OCI-LY1 (cell line): ENCODE results near the gene SOBP.

ENCODE experiments used
- H2AFZ ChIP-seq: fragments of 200-600 bp; sonication (generic), shearing (Covaris generic); 2 replicates; pipeline ENCODE4 v1.6.0; 2014; ENCODE audit warnings: antibody characterized with exemption, mild to moderate bottlenecking, low read length
- H3F3A ChIP-seq: fragments of 200-600 bp; sonication (generic), shearing (Covaris generic); 2 replicates; pipeline ENCODE4 v1.6.0; 2014; ENCODE audit warnings: mild to moderate bottlenecking, antibody characterized with exemption, low read length, moderate library complexity; ENCODE audit not compliant: insufficient read depth
- H3K27ac ChIP-seq: fragments of 200-600 bp; sonication (generic); 2 replicates; pipeline ENCODE4 v1.5.1; 2014; ENCODE audit warnings: low read length, mixed run types, mild to moderate bottlenecking, low read depth; ENCODE audit not compliant: poor library complexity, severe bottlenecking
- H3K27me3 ChIP-seq: fragments of 200-600 bp; sonication (generic); 2 replicates; pipeline ENCODE4 v1.6.0; 2014; ENCODE audit warnings: antibody characterized with exemption, mild to moderate bottlenecking, low read length, moderate library complexity; ENCODE audit not compliant: insufficient read depth
- H3K36me3 ChIP-seq: fragments of 200-600 bp; sonication (generic); 2 replicates; pipeline ENCODE4 v1.6.1; 2014; ENCODE audit warnings: mild to moderate bottlenecking, antibody characterized with exemption, low read length, moderate library complexity, mixed read lengths; ENCODE audit not compliant: insufficient read depth
- H3K4me1 ChIP-seq: fragments of 200-600 bp; sonication (generic); 2 replicates; pipeline ENCODE4 v1.5.1; 2014; ENCODE audit warnings: mild to moderate bottlenecking, low read length, moderate library complexity; ENCODE audit not compliant: insufficient read depth, severe bottlenecking
- H3K4me2 ChIP-seq: fragments of 200-600 bp; sonication (generic), shearing (Covaris generic); 2 replicates; pipeline ENCODE4 v1.6.1; 2014; ENCODE audit warnings: low read length
- H3K4me3 ChIP-seq: fragments of 200-600 bp; sonication (generic); 2 replicates; pipeline ENCODE4 v1.5.1; 2014; ENCODE audit warnings: low read length, low read depth, mild to moderate bottlenecking, mixed read lengths; ENCODE audit not compliant: poor library complexity, severe bottlenecking
- H3K79me2 ChIP-seq: fragments of 200-600 bp; shearing (Covaris generic); 2 replicates; pipeline ENCODE4 v1.6.1; 2016; ENCODE audit warnings: mixed run types, low read length, mixed read lengths; ENCODE audit not compliant: insufficient read depth
- H3K9ac ChIP-seq: fragments of 200-600 bp; sonication (generic), shearing (Covaris generic); 2 replicates; pipeline ENCODE4 v1.6.1; 2014; ENCODE audit warnings: mild to moderate bottlenecking, low read length, mixed read lengths
- H3K9me2 ChIP-seq: fragments of 200-600 bp; sonication (generic), shearing (Covaris generic); 2 replicates; pipeline ENCODE4 v1.6.1; 2014; ENCODE audit warnings: low read depth, mild to moderate bottlenecking, low read length, mixed read lengths
- H3K9me3 ChIP-seq: fragments of 200-600 bp; shearing (Covaris generic); 2 replicates; pipeline ENCODE4 v1.6.1; 2014; ENCODE audit warnings: low read length, mixed read lengths
- H4K20me1 ChIP-seq: fragments of 200-600 bp; sonication (generic), shearing (Covaris generic); 2 replicates; pipeline ENCODE4 v1.6.0; 2016; ENCODE audit warnings: mild to moderate bottlenecking, low read length; ENCODE audit not compliant: insufficient read depth
- EZH2 ChIP-seq: fragments of 200-600 bp; sonication (generic), shearing (Covaris generic); IDR thresholded peaks from 2 replicates; pipeline ENCODE4 v1.8.0; 2017; ENCODE audit warnings: borderline replicate concordance, mixed run types, mild to moderate bottlenecking, antibody characterized with exemption, low read length, moderate library complexity, mixed read lengths
- TF ChIP-seq, protein P1 (sequence below): fragments of 200-600 bp; sonication (generic), shearing (Covaris generic); IDR thresholded peaks from 2 replicates; pipeline ENCODE4 v1.5.1; 2017; ENCODE audit warnings: mild to moderate bottlenecking, antibody characterized with exemption, low read length, moderate library complexity, mixed read lengths

SOBP gene

DNA sequence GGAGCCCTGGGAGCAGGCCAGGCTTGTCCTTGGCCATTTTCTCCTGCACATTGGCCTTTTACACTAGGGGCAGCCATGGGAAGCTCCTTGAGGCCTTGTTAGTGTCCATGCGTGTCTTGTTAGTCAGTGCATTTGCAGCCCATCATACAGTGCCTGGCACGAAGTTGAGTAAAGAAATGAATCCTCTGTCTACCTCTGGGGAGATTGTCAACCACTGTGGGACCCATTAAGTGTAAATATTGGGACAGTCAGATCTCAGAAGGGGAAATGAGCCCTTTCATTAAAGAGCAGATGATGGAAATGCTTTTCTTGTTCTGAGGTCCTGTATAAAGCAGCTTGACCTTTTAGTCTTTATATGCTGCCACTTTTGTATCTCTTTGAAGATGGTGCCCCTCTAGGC lies 33.9 kb downstream of the SOBP start:
- no peaks in the 10 kb centered on the region for H4K20me1 ChIP-seq
- no peaks in the 10 kb centered on the region for H3K79me2 ChIP-seq
- H3F3A ChIP-seq: no peaks in the 10 kb centered on the region
- no peaks in the 10 kb centered on the region for H3K4me1 ChIP-seq
- TF ChIP-seq EZH2: no peak
- TF ChIP-seq, protein P1, sequence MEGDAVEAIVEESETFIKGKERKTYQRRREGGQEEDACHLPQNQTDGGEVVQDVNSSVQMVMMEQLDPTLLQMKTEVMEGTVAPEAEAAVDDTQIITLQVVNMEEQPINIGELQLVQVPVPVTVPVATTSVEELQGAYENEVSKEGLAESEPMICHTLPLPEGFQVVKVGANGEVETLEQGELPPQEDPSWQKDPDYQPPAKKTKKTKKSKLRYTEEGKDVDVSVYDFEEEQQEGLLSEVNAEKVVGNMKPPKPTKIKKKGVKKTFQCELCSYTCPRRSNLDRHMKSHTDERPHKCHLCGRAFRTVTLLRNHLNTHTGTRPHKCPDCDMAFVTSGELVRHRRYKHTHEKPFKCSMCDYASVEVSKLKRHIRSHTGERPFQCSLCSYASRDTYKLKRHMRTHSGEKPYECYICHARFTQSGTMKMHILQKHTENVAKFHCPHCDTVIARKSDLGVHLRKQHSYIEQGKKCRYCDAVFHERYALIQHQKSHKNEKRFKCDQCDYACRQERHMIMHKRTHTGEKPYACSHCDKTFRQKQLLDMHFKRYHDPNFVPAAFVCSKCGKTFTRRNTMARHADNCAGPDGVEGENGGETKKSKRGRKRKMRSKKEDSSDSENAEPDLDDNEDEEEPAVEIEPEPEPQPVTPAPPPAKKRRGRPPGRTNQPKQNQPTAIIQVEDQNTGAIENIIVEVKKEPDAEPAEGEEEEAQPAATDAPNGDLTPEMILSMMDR: no peak
- no peak overlapping the region for H3K4me3 ChIP-seq
- H3K9me3 ChIP-seq: no peaks in the 10 kb centered on the region
- H3K9ac ChIP-seq: no peak overlapping the region
- H3K4me2 ChIP-seq: no peak overlapping the region
- H3K27me3 ChIP-seq: no peaks in the 10 kb centered on the region
- no peaks in the 10 kb centered on the region for H3K9me2 ChIP-seq
- peaks cover 49% of the 10 kb centered on the region for H3K36me3 ChIP-seq
- no peak overlapping the region for H3K27ac ChIP-seq
- no peak overlapping the region for H2AFZ ChIP-seq

- no peaks in the 10 kb centered on the region for H3F3A ChIP-seq
- no peak overlapping the region for H3K4me3 ChIP-seq
- TF ChIP-seq, protein P1: no peak
- TF ChIP-seq EZH2: no peak
- no peaks in the 10 kb centered on the region for H3K27me3 ChIP-seq
- H3K4me1 ChIP-seq: no peaks in the 10 kb centered on the region
- H3K79me2 ChIP-seq: no peaks in the 10 kb centered on the region
- H3K9ac ChIP-seq: no peak overlapping the region
- H2AFZ ChIP-seq: no peak overlapping the region
- H3K36me3 ChIP-seq: peaks cover 53% of the 10 kb centered on the region
- H4K20me1 ChIP-seq: no peaks in the 10 kb centered on the region
- no peak overlapping the region for H3K4me2 ChIP-seq
- no peaks in the 10 kb centered on the region for H3K9me2 ChIP-seq
- H3K27ac ChIP-seq: no peak overlapping the region
- H3K9me3 ChIP-seq: no peaks in the 10 kb centered on the region
Observed at GRCh38 chr6:107524626-107525025, 34.7 kb downstream of the SOBP start.

DNA sequence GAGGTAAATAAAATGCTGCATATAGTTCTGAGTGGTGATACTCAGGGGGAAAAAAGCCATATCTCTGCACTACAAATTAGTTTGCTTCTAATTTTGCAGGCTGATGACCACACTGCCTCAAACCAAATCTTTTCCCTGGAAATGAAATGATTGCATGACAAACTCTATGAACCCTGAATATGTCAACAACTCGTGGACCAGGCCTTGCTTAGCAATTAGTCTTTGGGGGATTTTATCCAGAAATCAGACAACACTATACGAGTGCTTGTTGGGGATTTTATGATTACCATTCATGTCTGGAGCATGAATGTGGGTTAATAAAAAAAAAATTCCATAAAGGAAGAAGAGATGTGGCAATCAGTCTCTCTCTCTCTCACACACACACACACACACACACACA lies 42.0 kb downstream of the SOBP start:
- H3K4me2 ChIP-seq: no peak overlapping the region
- H4K20me1 ChIP-seq: no peaks in the 10 kb centered on the region
- H3K4me1 ChIP-seq: peaks cover 53% of the 10 kb centered on the region
- no peaks in the 10 kb centered on the region for H3K9me3 ChIP-seq
- H3K9me2 ChIP-seq: no peaks in the 10 kb centered on the region
- no peak overlapping the region for H3K4me3 ChIP-seq
- H3K79me2 ChIP-seq: no peaks in the 10 kb centered on the region
- H3K36me3 ChIP-seq: peaks cover 50% of the 10 kb centered on the region
- peak overlapping the region; percentile 54 for H3K27ac ChIP-seq
- H3K9ac ChIP-seq: no peak overlapping the region
- TF ChIP-seq EZH2: no peak
- TF ChIP-seq, protein P1: no peak
- no peak overlapping the region for H2AFZ ChIP-seq
- no peaks in the 10 kb centered on the region for H3K27me3 ChIP-seq
- peaks cover 5% of the 10 kb centered on the region; the same call in 1 of the 2 replicates for H3F3A ChIP-seq
